HEK293T (cell line): ENCODE data around the gene COX6A1.
A peak's percentile ranks its signal among the peaks of the same experiment; 100 is the strongest.

Experiments used
- BHLHE40 ChIP-seq: fragments of 450-650 bp; IDR thresholded peaks from 2 replicates; pipeline ENCODE4 v1.6.1; 2016; ENCODE audit warnings: mild to moderate bottlenecking, moderate library complexity, borderline replicate concordance
- FOXA1 ChIP-seq: fragments of 450-650 bp; IDR thresholded peaks from 2 replicates; pipeline ENCODE4 v1.6.1; 2016; ENCODE audit warnings: mild to moderate bottlenecking
- FOXK2 ChIP-seq: fragments of 450-650 bp; IDR thresholded peaks from 2 replicates; pipeline ENCODE4 v1.6.1; 2016; ENCODE audit warnings: mild to moderate bottlenecking
- FOXM1 ChIP-seq: fragments of 450-650 bp; IDR thresholded peaks from 2 replicates; pipeline ENCODE4 v1.6.1; 2017; ENCODE audit warnings: mild to moderate bottlenecking, borderline replicate concordance
- HDGF ChIP-seq: fragments of 450-650 bp; IDR thresholded peaks from 2 replicates; pipeline ENCODE4 v1.6.1; 2017; ENCODE audit warnings: antibody characterized with exemption, borderline replicate concordance
- L3MBTL2 ChIP-seq: fragments of 450-650 bp; conservative IDR thresholded peaks from 2 replicates; pipeline ENCODE4 v1.6.1; 2016; ENCODE audit warnings: mild to moderate bottlenecking
- LEF1 ChIP-seq: fragments of 450-650 bp; IDR thresholded peaks from 2 replicates; pipeline ENCODE4 v1.6.1; 2017; ENCODE audit warnings: mild to moderate bottlenecking, borderline replicate concordance
- NFRKB ChIP-seq: fragments of 450-650 bp; IDR thresholded peaks from 2 replicates; pipeline ENCODE4 v1.6.1; 2016; ENCODE audit warnings: mild to moderate bottlenecking, moderate library complexity
- SP1 ChIP-seq: fragments of 450-650 bp; IDR thresholded peaks from 2 replicates; pipeline ENCODE4 v1.6.1; 2017
- SUZ12 ChIP-seq: fragments of 450-650 bp; IDR thresholded peaks from 2 replicates; pipeline ENCODE4 v1.6.1; 2016; ENCODE audit warnings: mild to moderate bottlenecking
- TARDBP ChIP-seq: fragments of 450-650 bp; IDR thresholded peaks from 2 replicates; pipeline ENCODE4 v1.6.1; 2016
- ZNF384 ChIP-seq: fragments of 450-650 bp; IDR thresholded peaks from 2 replicates; pipeline ENCODE4 v1.6.1; 2016
- TF ChIP-seq, protein P1 (sequence below): fragments of 450-650 bp; IDR thresholded peaks from 2 replicates; pipeline ENCODE4 v1.6.1; 2016

DNA sequence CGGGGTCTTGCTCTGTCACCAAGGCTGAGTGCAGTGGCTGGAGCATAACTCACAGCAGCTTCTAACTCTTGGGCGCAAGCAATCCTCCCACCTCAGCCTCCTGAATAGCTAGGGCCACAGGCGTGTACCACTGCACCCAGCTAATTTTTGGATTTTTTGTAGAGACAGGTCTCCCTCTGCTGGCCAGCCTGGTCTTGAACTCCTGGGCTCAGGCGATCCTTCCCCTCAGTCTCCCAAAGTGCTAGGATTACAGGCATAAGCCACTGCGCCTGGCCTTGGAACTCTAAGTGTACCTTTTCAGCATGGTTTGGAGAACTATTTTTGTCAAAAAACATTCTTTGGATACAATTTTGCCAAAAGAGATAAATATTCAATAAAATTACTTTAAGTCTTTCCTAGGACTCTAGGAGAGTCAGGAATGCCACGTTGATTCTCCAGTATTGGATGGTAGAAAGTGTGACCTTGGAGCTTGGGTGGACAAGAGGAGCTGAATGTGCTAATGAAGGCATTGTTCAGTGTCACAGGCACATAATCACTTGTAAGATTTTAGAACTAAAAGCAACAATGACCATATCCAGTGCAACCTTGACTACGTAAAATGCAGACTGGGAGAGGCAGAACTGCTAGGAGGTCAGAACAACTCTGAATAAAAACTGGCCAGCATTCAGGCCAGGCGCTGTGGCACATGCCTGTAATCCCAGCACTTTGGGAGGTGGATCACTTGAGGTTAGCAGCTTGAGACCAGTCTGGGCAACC lies 28.8 kb downstream of the COX6A1 start:
- TF ChIP-seq, protein P1, sequence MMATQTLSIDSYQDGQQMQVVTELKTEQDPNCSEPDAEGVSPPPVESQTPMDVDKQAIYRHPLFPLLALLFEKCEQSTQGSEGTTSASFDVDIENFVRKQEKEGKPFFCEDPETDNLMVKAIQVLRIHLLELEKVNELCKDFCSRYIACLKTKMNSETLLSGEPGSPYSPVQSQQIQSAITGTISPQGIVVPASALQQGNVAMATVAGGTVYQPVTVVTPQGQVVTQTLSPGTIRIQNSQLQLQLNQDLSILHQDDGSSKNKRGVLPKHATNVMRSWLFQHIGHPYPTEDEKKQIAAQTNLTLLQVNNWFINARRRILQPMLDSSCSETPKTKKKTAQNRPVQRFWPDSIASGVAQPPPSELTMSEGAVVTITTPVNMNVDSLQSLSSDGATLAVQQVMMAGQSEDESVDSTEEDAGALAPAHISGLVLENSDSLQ = no peak
- no peak for TF ChIP-seq BHLHE40
- no peak for TF ChIP-seq TARDBP
- no peak for TF ChIP-seq SP1
- TF ChIP-seq NFRKB = no peak
- no peak for TF ChIP-seq FOXK2
- TF ChIP-seq LEF1 = no peak
- TF ChIP-seq FOXA1 = no peak
- TF ChIP-seq FOXM1 = no peak
- no peak for TF ChIP-seq SUZ12
- no peak for TF ChIP-seq L3MBTL2
- no peak for TF ChIP-seq HDGF
- 0 out of 2 replicates have a peak, but pooled peaks have one; percentile 15 for TF ChIP-seq ZNF384
